GM12878 (cell line): ENCODE measurements around the gene PRRT3.

Experiments
- FOXM1 ChIP-seq: IDR thresholded peaks from 2 replicates; pipeline ENCODE4 v1.6.1; 2012; ENCODE audit warnings: low read depth, mild to moderate bottlenecking, inconsistent platforms, low read length, moderate library complexity
- HCFC1 ChIP-seq: fragments of 150-350 bp; IDR thresholded peaks from 2 replicates; pipeline ENCODE4 v1.6.1; 2014; ENCODE audit warnings: low read length
- JUNB ChIP-seq: IDR thresholded peaks from 2 replicates; pipeline ENCODE4 v1.6.1; 2016; ENCODE audit warnings: antibody characterized with exemption, mild to moderate bottlenecking
- MXI1 ChIP-seq: fragments of 150-350 bp; IDR thresholded peaks from 2 replicates; pipeline ENCODE4 v1.6.1; 2011; ENCODE audit warnings: low read depth, mild to moderate bottlenecking, inconsistent platforms, low read length, improper control_type of control experiment
- POLR2A ChIP-seq: IDR thresholded peaks from 2 replicates; pipeline ENCODE4 v1.6.1; 2011; ENCODE audit warnings: low read depth, mild to moderate bottlenecking, low read length
- RAD51 ChIP-seq: fragments of 450-650 bp; IDR thresholded peaks from 2 replicates; pipeline ENCODE4 v1.6.1; 2016; ENCODE audit warnings: moderate library complexity, mild to moderate bottlenecking, inconsistent platforms
- SMC3 ChIP-seq: IDR thresholded peaks from 2 replicates; pipeline ENCODE4 v1.6.1; 2011; ENCODE audit warnings: low read length, improper control_type of control experiment, borderline replicate concordance
- SPI1 ChIP-seq: IDR thresholded peaks from 2 replicates; pipeline ENCODE4 v1.6.1; 2011; ENCODE audit warnings: low read depth, mild to moderate bottlenecking, low read length, moderate library complexity, borderline replicate concordance; ENCODE audit not compliant: insufficient read depth
- ZNF622 ChIP-seq: fragments of 450-650 bp; IDR thresholded peaks from 2 replicates; pipeline ENCODE4 v1.6.1; 2017; ENCODE audit warnings: mild to moderate bottlenecking, inconsistent platforms
- TF ChIP-seq, protein P1 (sequence below): fragments of 450-650 bp; IDR thresholded peaks from 2 replicates; pipeline ENCODE4 v1.6.1; 2016; ENCODE audit warnings: mild to moderate bottlenecking, moderate library complexity, borderline replicate concordance

DNA sequence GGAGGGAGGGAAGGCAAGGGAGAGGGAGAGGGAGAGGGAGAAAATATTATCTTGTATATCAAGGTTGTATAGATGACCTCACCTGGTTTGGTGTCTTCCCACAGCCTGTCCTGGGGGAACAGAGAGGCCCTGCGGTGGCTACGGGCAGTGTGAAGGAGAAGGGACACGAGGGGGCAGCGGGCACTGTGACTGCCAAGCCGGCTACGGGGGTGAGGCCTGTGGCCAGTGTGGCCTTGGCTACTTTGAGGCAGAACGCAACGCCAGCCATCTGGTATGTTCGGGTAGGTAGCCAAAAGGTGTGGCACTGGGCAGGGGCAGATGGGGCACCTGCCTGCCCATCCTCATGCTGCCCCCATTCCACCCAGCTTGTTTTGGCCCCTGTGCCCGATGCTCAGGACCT is 11.5 kb downstream of the PRRT3 start:
- TF ChIP-seq SPI1 (no peak), SMC3 (no peak), POLR2A (peak; percentile 47), FOXM1 (no peak), RAD51 (no peak), HCFC1 (no peak), ZNF622 (no peak), MXI1 (no peak), JUNB (no peak)
- TF ChIP-seq, protein P1, sequence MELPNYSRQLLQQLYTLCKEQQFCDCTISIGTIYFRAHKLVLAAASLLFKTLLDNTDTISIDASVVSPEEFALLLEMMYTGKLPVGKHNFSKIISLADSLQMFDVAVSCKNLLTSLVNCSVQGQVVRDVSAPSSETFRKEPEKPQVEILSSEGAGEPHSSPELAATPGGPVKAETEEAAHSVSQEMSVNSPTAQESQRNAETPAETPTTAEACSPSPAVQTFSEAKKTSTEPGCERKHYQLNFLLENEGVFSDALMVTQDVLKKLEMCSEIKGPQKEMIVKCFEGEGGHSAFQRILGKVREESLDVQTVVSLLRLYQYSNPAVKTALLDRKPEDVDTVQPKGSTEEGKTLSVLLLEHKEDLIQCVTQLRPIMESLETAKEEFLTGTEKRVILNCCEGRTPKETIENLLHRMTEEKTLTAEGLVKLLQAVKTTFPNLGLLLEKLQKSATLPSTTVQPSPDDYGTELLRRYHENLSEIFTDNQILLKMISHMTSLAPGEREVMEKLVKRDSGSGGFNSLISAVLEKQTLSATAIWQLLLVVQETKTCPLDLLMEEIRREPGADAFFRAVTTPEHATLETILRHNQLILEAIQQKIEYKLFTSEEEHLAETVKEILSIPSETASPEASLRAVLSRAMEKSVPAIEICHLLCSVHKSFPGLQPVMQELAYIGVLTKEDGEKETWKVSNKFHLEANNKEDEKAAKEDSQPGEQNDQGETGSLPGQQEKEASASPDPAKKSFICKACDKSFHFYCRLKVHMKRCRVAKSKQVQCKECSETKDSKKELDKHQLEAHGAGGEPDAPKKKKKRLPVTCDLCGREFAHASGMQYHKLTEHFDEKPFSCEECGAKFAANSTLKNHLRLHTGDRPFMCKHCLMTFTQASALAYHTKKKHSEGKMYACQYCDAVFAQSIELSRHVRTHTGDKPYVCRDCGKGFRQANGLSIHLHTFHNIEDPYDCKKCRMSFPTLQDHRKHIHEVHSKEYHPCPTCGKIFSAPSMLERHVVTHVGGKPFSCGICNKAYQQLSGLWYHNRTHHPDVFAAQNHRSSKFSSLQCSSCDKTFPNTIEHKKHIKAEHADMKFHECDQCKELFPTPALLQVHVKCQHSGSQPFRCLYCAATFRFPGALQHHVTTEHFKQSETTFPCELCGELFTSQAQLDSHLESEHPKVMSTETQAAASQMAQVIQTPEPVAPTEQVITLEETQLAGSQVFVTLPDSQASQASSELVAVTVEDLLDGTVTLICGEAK = no peak
